PFSK-1 (cell line): ENCODE data around the gene SEMA3D.

Source experiments
- FOXP2 ChIP-seq: optimal IDR thresholded peaks from 2 replicates; pipeline ENCODE3; 2011; ENCODE audit warnings: borderline replicate concordance, control low read depth, inconsistent platforms; ENCODE audit not compliant: insufficient read depth; ENCODE audit errors: extremely low read length, extremely low read depth
- POLR2AphosphoS5 ChIP-seq: IDR thresholded peaks from 2 replicates; pipeline ENCODE4 v1.6.1; 2012; ENCODE audit warnings: low read depth, mild to moderate bottlenecking, control low read depth, low read length, moderate library complexity
- REST ChIP-seq, 2 experiments: IDR thresholded peaks; 2 replicates each; pipeline versions ENCODE4 v1.6.1 to v1.8.0; 2011 to 2012; ENCODE audit warnings: low read depth in 2 of 2, low read length in 2 of 2, control low read depth in 1 of 2, inconsistent platforms in 1 of 2, mild to moderate bottlenecking in 1 of 2, moderate library complexity in 1 of 2; ENCODE audit not compliant: insufficient read depth in 1 of 2
- SIN3A ChIP-seq: IDR thresholded peaks from 2 replicates; pipeline ENCODE4 v1.6.1; 2012; ENCODE audit warnings: mild to moderate bottlenecking, low read length, moderate library complexity, borderline replicate concordance; ENCODE audit not compliant: insufficient read depth
- TAF1 ChIP-seq: IDR thresholded peaks from 2 replicates; pipeline ENCODE4 v1.6.1; 2012; ENCODE audit warnings: low read length, control low read depth, borderline replicate concordance; ENCODE audit not compliant: insufficient read depth

GRCh38 chr7:85106719-85107118 lies 80.1 kb downstream of the SEMA3D start:
- TF ChIP-seq POLR2AphosphoS5, result no peak
- no peak for TF ChIP-seq TAF1
- no peak for TF ChIP-seq REST (IDR thresholded peaks at IDR 0.05; ENCODE audit: insufficient read depth in 1 of 2, low read depth in 2 of 2, low read length in 2 of 2)
- TF ChIP-seq FOXP2, result no peak
- no peak for TF ChIP-seq SIN3A
